Prostate gland (tissue), 2 donors: ENCODE data around the gene TRIO. TPM values are rescaled to one million over a fixed set of nuclear protein-coding genes. Genes with fewer than 3 reads are reported as not detected.

ENCODE experiments used
- DNase-seq: peaks from one replicate; pipeline ENCODE4 v3.0.0-alpha.2; 2019; ENCODE audit warnings: low spot score
- H3K27ac ChIP-seq, 2 donors: fragments of 200-600 bp; sonication (generic); 2 replicates each; pipeline ENCODE4 v1.5.1; 2017 to 2019
- H3K27me3 ChIP-seq: fragments of 200-600 bp; sonication (generic); replicated peaks from 2 replicates; pipeline ENCODE4 v1.5.1; 2019; ENCODE audit not compliant: insufficient read depth
- H3K36me3 ChIP-seq, 2 donors: fragments of 200-600 bp; sonication (generic); 1 replicate in 1 of 2; 2 replicates in 1 of 2; pipeline versions ENCODE4 v1.5.1 to v1.8.1; 2017 to 2019
- H3K4me1 ChIP-seq: fragments of 200-600 bp; sonication (generic); replicated peaks from 2 replicates; pipeline ENCODE4 v1.5.1; 2019
- H3K4me3 ChIP-seq, 2 donors: fragments of 200-600 bp; sonication (generic); 2 replicates each; pipeline ENCODE4 v1.5.1; 2017 to 2019
- H3K9me3 ChIP-seq: fragments of 200-600 bp; sonication (generic); 2 replicates; pipeline ENCODE4 v1.5.1; 2017
- CTCF ChIP-seq, 4 experiments: fragments of 200-600 bp in 2 of 4; fragments of 450-650 bp in 2 of 4; sonication (generic) in 2 of 4; IDR thresholded peaks; 1 replicate in 3 of 4; 2 replicates in 1 of 4; pipeline ENCODE4 v1.5.1; 2016 to 2019; ENCODE audit warnings: antibody characterized with exemption in 4 of 4, mild to moderate bottlenecking in 2 of 4, moderate library complexity in 2 of 4
- POLR2A ChIP-seq: fragments of 450-650 bp; IDR thresholded peaks from one replicate; pipeline ENCODE4 v1.6.1; 2016; ENCODE audit warnings: antibody characterized with exemption, mild to moderate bottlenecking
- POLR2AphosphoS5 ChIP-seq: sonication (generic); formaldehyde crosslinking; IDR thresholded peaks from one replicate; pipeline ENCODE4 v1.6.1; 2017; ENCODE audit warnings: antibody characterized with exemption
- WGBS: methylation state at CpG from one replicate; pipeline ENCODE4 v1.1.5; 2018; 5-methylcytosine and 5-hydroxymethylcytosine counted together
- intact Hi-C: fragments of 100-400 bp; cut with DNase I; formaldehyde crosslinking; loops from one replicate; pipeline ENCODE4 v1.14.2; 2022
- total RNA-seq, 2 donors: library from RNA; depleted of rRNA; stranded (reverse); fragments of >200 nt; gene quantifications; one replicate each; pipeline ENCODE4 v1.1.0, GENCODE V29; 2016

The TRIO gene
- total RNA-seq, 2 donors from 2014 or later = 90.3 to 197 TPM

GRCh38 chr5:14109771-14110170, 33.4 kb upstream of the TRIO start:
- H3K27ac ChIP-seq = no peak overlapping the region
- no peak for DNase-seq
- H3K4me1 ChIP-seq = no peaks in the 10 kb centered on the region
- TF ChIP-seq CTCF (IDR thresholded peaks at IDR 0.05) (no peak), POLR2A (no peak), POLR2AphosphoS5 (no peak)
- H3K27me3 ChIP-seq = no peaks in the 10 kb centered on the region
- WGBS = 46% methylated on average over 7 of the region's 7 CpGs
- intact Hi-C loops = loop anchor here (2.0 to 10.0 kb wide), 2 partner anchors 75 to 161 kb away; no protein-coding TSS in a partner anchor
- H3K4me3 ChIP-seq = no peak overlapping the region
- no peaks in the 10 kb centered on the region for H3K36me3 ChIP-seq
- H3K9me3 ChIP-seq = no peaks in the 10 kb centered on the region

GRCh38 chr5:14110196-14110595, 32.9 kb upstream of the TRIO start:
- Histone ChIP-seq H3K4me1 (no peaks in the 10 kb centered on the region), H3K27ac (no peak overlapping the region), H3K9me3 (no peaks in the 10 kb centered on the region), H3K36me3 (no peaks in the 10 kb centered on the region), H3K4me3 (no peak overlapping the region), H3K27me3 (no peaks in the 10 kb centered on the region)
- no peak for DNase-seq
- intact Hi-C loops = loop anchor here (2.0 kb wide), 1 partner anchor 161 kb away; no protein-coding TSS in a partner anchor
- 27% methylated on average over 4 of the region's 4 CpGs for WGBS
- TF ChIP-seq POLR2A (no peak), CTCF (IDR thresholded peaks at IDR 0.05) (no peak), POLR2AphosphoS5 (no peak)

GRCh38 chr5:14110680-14111079, 32.5 kb upstream of the TRIO start:
- Histone ChIP-seq H3K4me1 (no peaks in the 10 kb centered on the region), H3K9me3 (no peaks in the 10 kb centered on the region), H3K27ac (no peak overlapping the region), H3K27me3 (no peaks in the 10 kb centered on the region), H3K4me3 (no peak overlapping the region), H3K36me3 (no peaks in the 10 kb centered on the region)
- no peak for TF ChIP-seq CTCF (IDR thresholded peaks at IDR 0.05)
- TF ChIP-seq POLR2A = no peak
- no peak for TF ChIP-seq POLR2AphosphoS5
- 87% methylated on average over 4 of the region's 4 CpGs for WGBS
- intact Hi-C loops = loop anchor here (2.0 kb wide), 1 partner anchor 160 kb away; no protein-coding TSS in a partner anchor
- DNase-seq = no peak

GRCh38 chr5:14112998-14113652, 30.0 kb upstream of the TRIO start:
- intact Hi-C loops = no loop called here
- no peak overlapping the region for H3K27ac ChIP-seq
- TF ChIP-seq CTCF (IDR thresholded peaks at IDR 0.05) (no peak), POLR2AphosphoS5 (no peak), POLR2A (no peak)

DNA sequence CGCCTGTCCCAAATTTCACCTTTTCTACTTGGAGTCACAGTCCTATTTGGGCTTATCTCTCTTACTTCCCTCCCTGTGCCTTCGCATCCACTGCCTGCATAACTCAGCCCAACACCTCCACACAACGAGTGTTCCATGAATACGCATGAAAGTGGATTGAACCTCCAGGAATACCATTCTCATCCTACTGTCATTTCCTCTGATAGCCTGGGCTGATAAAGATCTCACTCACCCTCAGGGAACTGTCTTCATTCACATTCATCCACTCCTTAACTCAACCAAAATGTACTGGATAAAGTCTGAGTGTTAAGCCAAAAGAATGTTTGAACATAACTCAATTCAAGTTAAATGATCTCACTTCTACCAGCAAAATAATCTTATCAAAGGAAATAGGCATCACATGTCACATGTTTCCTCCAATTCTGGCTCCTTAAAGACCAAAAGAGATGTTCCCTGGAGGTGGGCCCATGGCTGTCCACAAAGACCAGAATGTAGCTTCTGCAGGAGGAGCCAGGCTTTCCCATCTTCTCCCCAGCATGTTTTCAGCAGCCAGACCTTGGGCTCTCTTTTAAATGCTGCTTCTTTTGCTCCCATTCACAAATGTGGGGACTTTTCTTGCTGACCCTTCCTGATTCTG, 28.4 kb upstream of the TRIO start:
- Histone ChIP-seq H3K4me1 (no peaks in the 10 kb centered on the region), H3K27me3 (no peaks in the 10 kb centered on the region), H3K9me3 (no peaks in the 10 kb centered on the region), H3K27ac (no peak overlapping the region), H3K4me3 (no peak overlapping the region), H3K36me3 (no peaks in the 10 kb centered on the region)
- no peak for DNase-seq
- WGBS = 85% methylated on average over 4 of the region's 4 CpGs
- intact Hi-C loops = no loop called here
- TF ChIP-seq POLR2A = no peak
- no peak for TF ChIP-seq CTCF (IDR thresholded peaks at IDR 0.05)
- TF ChIP-seq POLR2AphosphoS5 = no peak

More at GRCh38 chr5:14112998-14113652, 30.0 kb upstream of the TRIO start:
- no peak for DNase-seq
- no peaks in the 10 kb centered on the region for H3K9me3 ChIP-seq
- H3K27me3 ChIP-seq = no peaks in the 10 kb centered on the region
- H3K4me3 ChIP-seq = no peak overlapping the region
- H3K36me3 ChIP-seq = no peaks in the 10 kb centered on the region
- no peaks in the 10 kb centered on the region for H3K4me1 ChIP-seq
- WGBS = 71% methylated on average over 5 of the region's 5 CpGs
